ENCODE data around the gene EXPH5. TPM values are rescaled to one million over a fixed set of nuclear protein-coding genes. Genes with fewer than 3 reads are reported as not detected.

The EXPH5 gene
- total and polyA plus RNA-seq, 9 of the 15 experiments (the other 6 are each of a cell fraction or from before 2014, with no cell fraction given) = 1.3 to 8.5 (median 4.8) TPM

GRCh38 chr11:108516125-108516524 is 77.4 kb downstream of the EXPH5 start:
- H3K36me3 ChIP-seq (ENCODE audit: control insufficient read depth, insufficient read depth, low read length) = peaks cover 33% of the 10 kb centered on the region
- H4K20me1 ChIP-seq (replicated peaks; ENCODE audit: control insufficient read depth, insufficient read depth, low read length) = no peaks in the 10 kb centered on the region
- H3K9me1 ChIP-seq (ENCODE audit: control insufficient read depth, insufficient read depth, low read length) = no peaks in the 10 kb centered on the region
- no peak overlapping the region for H3K27ac ChIP-seq (ENCODE audit: extremely low read depth, low read depth, low read length)
- CTCF ChIA-PET (ENCODE audit: low intra/inter-chr PET ratio) = no interaction called here
- H3K9me3 ChIP-seq (replicated peaks; ENCODE audit: control insufficient read depth, insufficient read depth, low read depth, low read length) = no peaks in the 10 kb centered on the region
- POLR2A ChIA-PET = no interaction called here
- no peak for FAIRE-seq
- intact Hi-C loops (cut with micrococcal nuclease) = no loop called here
- H3K27me3 ChIP-seq (ENCODE audit: control insufficient read depth in 2 of 2, insufficient read depth in 2 of 2, low read length in 2 of 2) = no peaks in the 10 kb centered on the region
- ATAC-seq = no peak
- H2AFZ ChIP-seq (ENCODE audit: low read depth, low read length) = no peak overlapping the region
- no peak overlapping the region for H3K9ac ChIP-seq (ENCODE audit: insufficient read depth in 1 of 2, low read depth in 2 of 2, low read length in 2 of 2)
- no peak for DNase-seq (ENCODE audit: extremely low read depth in 1 of 4, low spot score in 3 of 4)
- WGBS (ENCODE audit: insufficient coverage, low coverage, missing lambda C conversion rate) = 97% methylated on average over 4 of the region's 4 CpGs
- in situ Hi-C loops (cut with MboI) = no loop called here
- BruUV-seq (replicated peaks) = no TSS peak
- H3K79me2 ChIP-seq (ENCODE audit: control insufficient read depth, insufficient read depth, low read length) = no peaks in the 10 kb centered on the region
- H3K4me1 ChIP-seq (replicated peaks in 1 of 2; ENCODE audit: control insufficient read depth in 2 of 2, insufficient read depth in 2 of 2, low read length in 2 of 2) = no peaks in the 10 kb centered on the region
- no peak overlapping the region for H3K4me3 ChIP-seq
- no peak overlapping the region for H3K4me2 ChIP-seq (ENCODE audit: insufficient read depth, low read length)
- TF ChIP-seq KAT7 (CRISPR knock-in tag; IDR thresholded peaks at IDR 0.05; ENCODE audit: borderline replicate concordance) (no peak), ZNF780A (CRISPR knock-in tag; IDR thresholded peaks at IDR 0.05) (no peak), TEAD1 (CRISPR knock-in tag; IDR thresholded peaks at IDR 0.05) (no peak), SREBF1 (IDR thresholded peaks at IDR 0.05; ENCODE audit: borderline replicate concordance, low read depth, low read length) (no peak), NCOA4 (IDR thresholded peaks at IDR 0.05; ENCODE audit: partially characterized antibody) (no peak), ZNF79 (CRISPR knock-in tag; IDR thresholded peaks at IDR 0.05; ENCODE audit: low read depth) (no peak), PBX2 (CRISPR knock-in tag; IDR thresholded peaks at IDR 0.05; ENCODE audit: low read depth) (no peak), PBX2 (tag; conservative IDR thresholded peaks at IDR 0.05; ENCODE audit: low read depth) (no peak), PCBP2 (IDR thresholded peaks at IDR 0.05; ENCODE audit: low read depth, low read length, poor library complexity, severe bottlenecking) (no peak), SAFB (IDR thresholded peaks at IDR 0.05; ENCODE audit: borderline replicate concordance, low read depth, low read length) (no peak), HDAC6 (IDR thresholded peaks at IDR 0.05; ENCODE audit: low read depth, low read length) (no peak), E2F3 (CRISPR knock-in tag; IDR thresholded peaks at IDR 0.05) (no peak), HNRNPL (IDR thresholded peaks at IDR 0.05; ENCODE audit: low read depth, low read length) (no peak)
- TF ChIP-seq, protein P1, sequence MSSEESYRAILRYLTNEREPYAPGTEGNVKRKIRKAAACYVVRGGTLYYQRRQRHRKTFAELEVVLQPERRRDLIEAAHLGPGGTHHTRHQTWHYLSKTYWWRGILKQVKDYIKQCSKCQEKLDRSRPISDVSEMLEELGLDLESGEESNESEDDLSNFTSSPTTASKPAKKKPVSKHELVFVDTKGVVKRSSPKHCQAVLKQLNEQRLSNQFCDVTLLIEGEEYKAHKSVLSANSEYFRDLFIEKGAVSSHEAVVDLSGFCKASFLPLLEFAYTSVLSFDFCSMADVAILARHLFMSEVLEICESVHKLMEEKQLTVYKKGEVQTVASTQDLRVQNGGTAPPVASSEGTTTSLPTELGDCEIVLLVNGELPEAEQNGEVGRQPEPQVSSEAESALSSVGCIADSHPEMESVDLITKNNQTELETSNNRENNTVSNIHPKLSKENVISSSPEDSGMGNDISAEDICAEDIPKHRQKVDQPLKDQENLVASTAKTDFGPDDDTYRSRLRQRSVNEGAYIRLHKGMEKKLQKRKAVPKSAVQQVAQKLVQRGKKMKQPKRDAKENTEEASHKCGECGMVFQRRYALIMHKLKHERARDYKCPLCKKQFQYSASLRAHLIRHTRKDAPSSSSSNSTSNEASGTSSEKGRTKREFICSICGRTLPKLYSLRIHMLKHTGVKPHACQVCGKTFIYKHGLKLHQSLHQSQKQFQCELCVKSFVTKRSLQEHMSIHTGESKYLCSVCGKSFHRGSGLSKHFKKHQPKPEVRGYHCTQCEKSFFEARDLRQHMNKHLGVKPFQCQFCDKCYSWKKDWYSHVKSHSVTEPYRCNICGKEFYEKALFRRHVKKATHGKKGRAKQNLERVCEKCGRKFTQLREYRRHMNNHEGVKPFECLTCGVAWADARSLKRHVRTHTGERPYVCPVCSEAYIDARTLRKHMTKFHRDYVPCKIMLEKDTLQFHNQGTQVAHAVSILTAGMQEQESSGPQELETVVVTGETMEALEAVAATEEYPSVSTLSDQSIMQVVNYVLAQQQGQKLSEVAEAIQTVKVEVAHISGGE (CRISPR knock-in tag; IDR thresholded peaks at IDR 0.05) = no peak
- TF ChIP-seq, protein P2, sequence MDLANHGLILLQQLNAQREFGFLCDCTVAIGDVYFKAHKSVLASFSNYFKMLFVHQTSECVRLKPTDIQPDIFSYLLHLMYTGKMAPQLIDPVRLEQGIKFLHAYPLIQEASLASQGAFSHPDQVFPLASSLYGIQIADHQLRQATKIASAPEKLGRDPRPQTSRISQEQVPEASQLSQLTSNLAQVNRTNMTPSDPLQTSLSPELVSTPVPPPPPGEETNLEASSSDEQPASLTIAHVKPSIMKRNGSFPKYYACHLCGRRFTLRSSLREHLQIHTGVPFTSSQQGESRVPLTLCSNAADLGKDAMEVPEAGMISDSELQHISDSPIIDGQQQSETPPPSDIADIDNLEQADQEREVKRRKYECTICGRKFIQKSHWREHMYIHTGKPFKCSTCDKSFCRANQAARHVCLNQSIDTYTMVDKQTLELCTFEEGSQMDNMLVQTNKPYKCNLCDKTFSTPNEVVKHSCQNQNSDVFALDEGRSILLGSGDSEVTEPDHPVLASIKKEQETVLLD (IDR thresholded peaks at IDR 0.05) = no peak
